ENCODE measurements around the gene GBP5.
"Not testable (repeated sequence)": the region's sequence is repeated elsewhere in the genome, so short reads cannot be mapped to it uniquely, and the experiment has no call there.

The GBP5 gene

GRCh38 chr1:89257041-89257440 lies 15.6 kb downstream of the GBP5 start:
- in situ Hi-C loops (cut with HindIII; ENCODE audit: low pct_ligation_motif_present, low sequenced_read_pairs) = no loop called here
- no peak overlapping the region for H3K27ac ChIP-seq
- no peak overlapping the region for H3K4me3 ChIP-seq (ENCODE audit: low read depth, low read length)
- TF ChIP-seq, protein P1, sequence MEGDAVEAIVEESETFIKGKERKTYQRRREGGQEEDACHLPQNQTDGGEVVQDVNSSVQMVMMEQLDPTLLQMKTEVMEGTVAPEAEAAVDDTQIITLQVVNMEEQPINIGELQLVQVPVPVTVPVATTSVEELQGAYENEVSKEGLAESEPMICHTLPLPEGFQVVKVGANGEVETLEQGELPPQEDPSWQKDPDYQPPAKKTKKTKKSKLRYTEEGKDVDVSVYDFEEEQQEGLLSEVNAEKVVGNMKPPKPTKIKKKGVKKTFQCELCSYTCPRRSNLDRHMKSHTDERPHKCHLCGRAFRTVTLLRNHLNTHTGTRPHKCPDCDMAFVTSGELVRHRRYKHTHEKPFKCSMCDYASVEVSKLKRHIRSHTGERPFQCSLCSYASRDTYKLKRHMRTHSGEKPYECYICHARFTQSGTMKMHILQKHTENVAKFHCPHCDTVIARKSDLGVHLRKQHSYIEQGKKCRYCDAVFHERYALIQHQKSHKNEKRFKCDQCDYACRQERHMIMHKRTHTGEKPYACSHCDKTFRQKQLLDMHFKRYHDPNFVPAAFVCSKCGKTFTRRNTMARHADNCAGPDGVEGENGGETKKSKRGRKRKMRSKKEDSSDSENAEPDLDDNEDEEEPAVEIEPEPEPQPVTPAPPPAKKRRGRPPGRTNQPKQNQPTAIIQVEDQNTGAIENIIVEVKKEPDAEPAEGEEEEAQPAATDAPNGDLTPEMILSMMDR (IDR thresholded peaks at IDR 0.05; ENCODE audit: low read depth, low read length, missing control alignments) = no peak
- H3K36me3 ChIP-seq (replicated peaks) = no peaks in the 10 kb centered on the region
- H3K27me3 ChIP-seq (replicated peaks) = no peaks in the 10 kb centered on the region
- DNase-seq = no peak

- in situ Hi-C loops (cut with HindIII; ENCODE audit: low pct_ligation_motif_present, low sequenced_read_pairs); H3K27me3 ChIP-seq (replicated peaks); H3K4me3 ChIP-seq (ENCODE audit: low read depth, low read length); H3K27ac ChIP-seq; H3K36me3 ChIP-seq (replicated peaks); DNase-seq: not testable (repeated sequence)
Measured at GRCh38 chr1:89255581-89255980, 17.1 kb downstream of the GBP5 start.

DNA sequence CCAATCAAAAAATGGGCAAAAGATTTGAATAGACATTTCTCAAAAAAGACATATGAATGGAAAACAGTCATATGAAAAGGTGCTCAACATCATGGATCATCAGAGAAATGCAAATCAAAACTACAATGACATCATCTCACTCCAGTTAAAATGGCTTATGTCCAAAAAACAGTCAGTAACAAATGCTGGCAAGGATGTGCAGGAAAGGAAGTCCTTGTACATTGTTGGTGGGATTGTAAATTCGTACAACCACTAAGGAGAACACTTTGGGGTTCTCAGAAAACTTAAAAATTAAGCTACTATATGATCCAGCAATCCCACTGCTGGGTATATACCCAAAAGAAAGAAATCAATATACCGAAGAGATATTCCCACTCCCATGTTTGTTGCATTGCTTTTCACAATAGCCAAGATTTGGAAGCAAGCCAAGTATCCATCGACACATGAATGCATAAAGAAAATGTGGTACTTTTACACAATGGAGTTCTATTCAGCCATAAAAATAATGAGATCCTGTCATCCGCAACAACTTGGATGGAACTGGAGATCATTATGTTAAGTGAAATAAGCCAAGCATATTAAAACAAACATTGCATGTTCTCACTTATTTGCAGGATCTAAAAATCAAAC lies 17.9 kb downstream of the GBP5 start:
- H3K27me3 ChIP-seq (replicated peaks) = no peaks in the 10 kb centered on the region
- TF ChIP-seq, protein P1 (IDR thresholded peaks at IDR 0.05; ENCODE audit: low read depth, low read length, missing control alignments) = no peak
- H3K36me3 ChIP-seq (replicated peaks) = no peaks in the 10 kb centered on the region
- no peak overlapping the region for H3K4me3 ChIP-seq (ENCODE audit: low read depth, low read length)
- no peak overlapping the region for H3K27ac ChIP-seq
- DNase-seq = no peak
- in situ Hi-C loops (cut with HindIII; ENCODE audit: low pct_ligation_motif_present, low sequenced_read_pairs) = no loop called here

- no peak overlapping the region for H3K27ac ChIP-seq
- H3K27me3 ChIP-seq (replicated peaks) = no peaks in the 10 kb centered on the region
- H3K4me3 ChIP-seq (ENCODE audit: low read depth, low read length) = no peak overlapping the region
- TF ChIP-seq, protein P1 (IDR thresholded peaks at IDR 0.05; ENCODE audit: low read depth, low read length, missing control alignments) = no peak
- in situ Hi-C loops (cut with HindIII; ENCODE audit: low pct_ligation_motif_present, low sequenced_read_pairs) = no loop called here
- no peaks in the 10 kb centered on the region for H3K36me3 ChIP-seq (replicated peaks)
- no peak for DNase-seq
Measured at GRCh38 chr1:89243046-89243445, 29.6 kb downstream of the GBP5 start.
